Measurements from ENCODE around the gene DLL1. TPM values are rescaled to one million over a fixed set of nuclear protein-coding genes. Genes with fewer than 3 reads are reported as not detected.
A peak's percentile ranks its signal among the peaks of the same experiment; 100 is the strongest.

DLL1 gene
- total RNA-seq, 1 donor, result 0.36 TPM

GRCh38 chr6:170282512-170283158, 8.2 kb downstream of the DLL1 start:
- Histone ChIP-seq H3K36me3 (ENCODE audit: insufficient read depth, low read length) (no peaks in the 10 kb centered on the region), H3K9me3 (ENCODE audit: low read depth, low read length) (no peaks in the 10 kb centered on the region), H3K4me2 (ENCODE audit: insufficient read depth, low read length) (no peak overlapping the region), H3K4me1 (ENCODE audit: insufficient read depth, low read length) (peaks cover 2% of the 10 kb centered on the region), H2AFZ (ENCODE audit: low read length) (no peak overlapping the region), H3K27ac (ENCODE audit: low read depth, low read length) (no peak overlapping the region), H3K79me2 (ENCODE audit: insufficient read depth, low read length) (no peaks in the 10 kb centered on the region), H4K20me1 (ENCODE audit: insufficient read depth, low read length) (no peaks in the 10 kb centered on the region), H3K27me3 (ENCODE audit: insufficient read depth, low read length) (peaks cover 14% of the 10 kb centered on the region), H3K4me3 (ENCODE audit: insufficient read depth, low read length) (no peak overlapping the region)
- TF ChIP-seq, protein P1, sequence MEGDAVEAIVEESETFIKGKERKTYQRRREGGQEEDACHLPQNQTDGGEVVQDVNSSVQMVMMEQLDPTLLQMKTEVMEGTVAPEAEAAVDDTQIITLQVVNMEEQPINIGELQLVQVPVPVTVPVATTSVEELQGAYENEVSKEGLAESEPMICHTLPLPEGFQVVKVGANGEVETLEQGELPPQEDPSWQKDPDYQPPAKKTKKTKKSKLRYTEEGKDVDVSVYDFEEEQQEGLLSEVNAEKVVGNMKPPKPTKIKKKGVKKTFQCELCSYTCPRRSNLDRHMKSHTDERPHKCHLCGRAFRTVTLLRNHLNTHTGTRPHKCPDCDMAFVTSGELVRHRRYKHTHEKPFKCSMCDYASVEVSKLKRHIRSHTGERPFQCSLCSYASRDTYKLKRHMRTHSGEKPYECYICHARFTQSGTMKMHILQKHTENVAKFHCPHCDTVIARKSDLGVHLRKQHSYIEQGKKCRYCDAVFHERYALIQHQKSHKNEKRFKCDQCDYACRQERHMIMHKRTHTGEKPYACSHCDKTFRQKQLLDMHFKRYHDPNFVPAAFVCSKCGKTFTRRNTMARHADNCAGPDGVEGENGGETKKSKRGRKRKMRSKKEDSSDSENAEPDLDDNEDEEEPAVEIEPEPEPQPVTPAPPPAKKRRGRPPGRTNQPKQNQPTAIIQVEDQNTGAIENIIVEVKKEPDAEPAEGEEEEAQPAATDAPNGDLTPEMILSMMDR (IDR thresholded peaks at IDR 0.05; ENCODE audit: extremely low read depth, low read depth, low read length), result no peak
- peak; percentile 59 for DNase-seq (ENCODE audit: insufficient read length, low spot score, missing footprints)

GRCh38 chr6:170281331-170282292, 9.3 kb downstream of the DLL1 start:
- Histone ChIP-seq H3K27ac (ENCODE audit: low read depth, low read length) (no peak overlapping the region), H3K9me3 (ENCODE audit: low read depth, low read length) (no peaks in the 10 kb centered on the region), H3K4me3 (ENCODE audit: insufficient read depth, low read length) (no peak overlapping the region), H3K79me2 (ENCODE audit: insufficient read depth, low read length) (no peaks in the 10 kb centered on the region), H3K27me3 (ENCODE audit: insufficient read depth, low read length) (peaks cover 5% of the 10 kb centered on the region), H3K4me1 (ENCODE audit: insufficient read depth, low read length) (peaks cover 4% of the 10 kb centered on the region), H3K36me3 (ENCODE audit: insufficient read depth, low read length) (no peaks in the 10 kb centered on the region), H2AFZ (ENCODE audit: low read length) (no peak overlapping the region), H4K20me1 (ENCODE audit: insufficient read depth, low read length) (no peaks in the 10 kb centered on the region), H3K4me2 (ENCODE audit: insufficient read depth, low read length) (no peak overlapping the region)
- TF ChIP-seq, protein P1 (IDR thresholded peaks at IDR 0.05; ENCODE audit: extremely low read depth, low read depth, low read length), result no peak
- DNase-seq (ENCODE audit: insufficient read length, low spot score, missing footprints), result peak; percentile 63

DNA sequence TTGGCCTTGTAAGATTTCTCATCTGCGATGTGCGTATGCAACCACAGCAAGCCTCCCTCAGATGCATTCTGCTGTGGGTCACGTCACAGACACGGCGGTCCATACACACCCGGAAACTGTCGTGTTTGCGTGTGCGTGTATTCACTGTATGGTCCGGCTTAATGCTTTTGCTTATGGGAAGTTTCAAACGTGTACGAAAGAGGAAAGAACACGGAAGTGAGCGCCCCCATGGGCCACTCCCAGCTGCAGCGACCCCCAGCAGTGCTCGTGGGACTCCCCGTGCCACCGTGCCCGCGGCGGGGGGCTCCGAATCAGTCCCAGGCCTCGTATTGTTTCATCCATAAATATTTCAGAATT, 10.2 kb downstream of the DLL1 start:
- H3K4me1 ChIP-seq (ENCODE audit: insufficient read depth, low read length), result peaks cover 10% of the 10 kb centered on the region
- H3K9me3 ChIP-seq (ENCODE audit: low read depth, low read length), result no peaks in the 10 kb centered on the region
- DNase-seq (ENCODE audit: insufficient read length, low spot score, missing footprints), result no peak
- H3K27ac ChIP-seq (ENCODE audit: low read depth, low read length), result no peak overlapping the region
- H4K20me1 ChIP-seq (ENCODE audit: insufficient read depth, low read length), result no peaks in the 10 kb centered on the region
- H3K79me2 ChIP-seq (ENCODE audit: insufficient read depth, low read length), result no peaks in the 10 kb centered on the region
- H2AFZ ChIP-seq (ENCODE audit: low read length), result peak overlapping the region; percentile 78
- H3K27me3 ChIP-seq (ENCODE audit: insufficient read depth, low read length), result peaks cover 4% of the 10 kb centered on the region
- no peaks in the 10 kb centered on the region for H3K36me3 ChIP-seq (ENCODE audit: insufficient read depth, low read length)
- peak overlapping the region; percentile 68 for H3K4me3 ChIP-seq (ENCODE audit: insufficient read depth, low read length)
- peak overlapping the region; percentile 87 for H3K4me2 ChIP-seq (ENCODE audit: insufficient read depth, low read length)
- TF ChIP-seq, protein P1 (IDR thresholded peaks at IDR 0.05; ENCODE audit: extremely low read depth, low read depth, low read length), result no peak
